ENCODE measurements around the gene UQCC2.

- TF ChIP-seq CTCF (IDR thresholded peaks at IDR 0.05) (no peak), POLR2A (IDR thresholded peaks at IDR 0.05) (no peak)
Observed at GRCh38 chr6:33752646-33753015, 41.1 kb upstream of the UQCC2 start.
